Thyroid gland (tissue), 4 donors: ENCODE results near the gene RAB18.

Experiments used
- POLR2A ChIP-seq, 2 donors: fragments of 450-650 bp; IDR thresholded peaks; one replicate each; pipeline ENCODE4 v1.6.1; 2017; ENCODE audit warnings: antibody characterized with exemption in 2 of 2, mild to moderate bottlenecking in 2 of 2, moderate library complexity in 1 of 2
- TF ChIP-seq, protein P1 (sequence below), 6 experiments: fragments of 200-600 bp in 3 of 6; fragments of 450-650 bp in 3 of 6; sonication (generic) in 3 of 6; IDR thresholded peaks; one replicate each; pipeline ENCODE4 v1.5.1; 2016 to 2019; ENCODE audit warnings: antibody characterized with exemption in 6 of 6, mild to moderate bottlenecking in 2 of 6, inconsistent platforms in 1 of 6, moderate library complexity in 1 of 6

DNA sequence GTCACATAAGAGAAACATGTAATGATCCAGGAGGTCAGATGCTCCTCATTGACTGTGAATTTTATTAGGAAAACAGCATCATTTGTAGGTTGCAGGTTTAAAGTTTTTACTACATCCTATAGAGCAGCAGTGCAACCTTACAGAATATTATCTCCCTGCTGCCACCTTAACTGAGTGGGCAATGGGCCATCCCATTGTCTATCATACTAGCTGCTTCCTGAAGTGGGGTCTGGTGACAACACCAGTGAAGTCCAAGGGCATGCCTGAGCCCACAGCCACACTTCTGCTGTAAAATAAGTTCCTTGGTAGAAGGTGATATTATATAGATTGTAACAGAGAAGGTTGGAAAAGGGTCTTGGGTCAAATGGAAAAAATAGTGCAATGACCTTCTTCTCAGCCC lies 4.0 kb upstream of the RAB18 start:
- TF ChIP-seq POLR2A (IDR thresholded peaks at IDR 0.05): no peak
- TF ChIP-seq, protein P1, sequence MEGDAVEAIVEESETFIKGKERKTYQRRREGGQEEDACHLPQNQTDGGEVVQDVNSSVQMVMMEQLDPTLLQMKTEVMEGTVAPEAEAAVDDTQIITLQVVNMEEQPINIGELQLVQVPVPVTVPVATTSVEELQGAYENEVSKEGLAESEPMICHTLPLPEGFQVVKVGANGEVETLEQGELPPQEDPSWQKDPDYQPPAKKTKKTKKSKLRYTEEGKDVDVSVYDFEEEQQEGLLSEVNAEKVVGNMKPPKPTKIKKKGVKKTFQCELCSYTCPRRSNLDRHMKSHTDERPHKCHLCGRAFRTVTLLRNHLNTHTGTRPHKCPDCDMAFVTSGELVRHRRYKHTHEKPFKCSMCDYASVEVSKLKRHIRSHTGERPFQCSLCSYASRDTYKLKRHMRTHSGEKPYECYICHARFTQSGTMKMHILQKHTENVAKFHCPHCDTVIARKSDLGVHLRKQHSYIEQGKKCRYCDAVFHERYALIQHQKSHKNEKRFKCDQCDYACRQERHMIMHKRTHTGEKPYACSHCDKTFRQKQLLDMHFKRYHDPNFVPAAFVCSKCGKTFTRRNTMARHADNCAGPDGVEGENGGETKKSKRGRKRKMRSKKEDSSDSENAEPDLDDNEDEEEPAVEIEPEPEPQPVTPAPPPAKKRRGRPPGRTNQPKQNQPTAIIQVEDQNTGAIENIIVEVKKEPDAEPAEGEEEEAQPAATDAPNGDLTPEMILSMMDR (IDR thresholded peaks at IDR 0.05): no peak
